ENCODE results near the gene HAUS6.
"Not testable (repeated sequence)": the region's sequence is repeated elsewhere in the genome, so short reads cannot be mapped to it uniquely, and the experiment has no call there.

The HAUS6 gene

GRCh38 chr9:19023078-19023477, 79.6 kb downstream of the HAUS6 start:
- Histone ChIP-seq H3K4me3 (ENCODE audit: control insufficient read depth in 1 of 7, extremely low read depth in 1 of 7, insufficient read depth in 4 of 7, low read depth in 2 of 7, low read length in 6 of 7) (no peak overlapping the region), H3K36me3 (ENCODE audit: control insufficient read depth in 4 of 4, insufficient read depth in 4 of 4, low read length in 3 of 4) (no peaks in the 10 kb centered on the region), H3K9me3 (ENCODE audit: control extremely low read depth in 1 of 5, control insufficient read depth in 4 of 5, insufficient read depth in 2 of 5, low read depth in 1 of 5, low read length in 4 of 5) (peaks cover 0 to 3% (median 0%) of the 10 kb centered on the region in 5 experiments), H3K4me1 (ENCODE audit: control extremely low read depth in 1 of 4, control insufficient read depth in 4 of 4, insufficient read depth in 4 of 4, low read length in 3 of 4) (peaks cover 0 to 17% (median 11%) of the 10 kb centered on the region in 4 experiments), H3K27ac (ENCODE audit: insufficient read depth in 1 of 2, low read depth in 1 of 2, low read length in 2 of 2, poor library complexity in 1 of 2, severe bottlenecking in 2 of 2) (no peak overlapping the region), H3K27me3 (replicated peaks in 2 of 5; ENCODE audit: control insufficient read depth in 4 of 5, insufficient read depth in 5 of 5, low read length in 4 of 5) (peaks cover 0 to 5% (median 0%) of the 10 kb centered on the region in 5 experiments)
- WGBS (ENCODE audit: insufficient coverage): 92% methylated on average over 3 of the region's 5 CpGs
- no peak for DNase-seq
- ChIA-PET POLR2A (no interaction called here), CTCF (interaction anchor here (1.5 kb wide), 1 partner anchor 769 kb away, joined by 3 read pairs; no protein-coding TSS in a partner anchor)

GRCh38 chr9:19022206-19022605, 80.5 kb downstream of the HAUS6 start:
- H3K27me3 ChIP-seq (replicated peaks in 2 of 5; ENCODE audit: control insufficient read depth in 4 of 5, insufficient read depth in 5 of 5, low read length in 4 of 5): peaks cover 0 to 2% (median 0%) of the 10 kb centered on the region in 5 experiments
- H3K9me3 ChIP-seq (ENCODE audit: control extremely low read depth in 1 of 5, control insufficient read depth in 4 of 5, insufficient read depth in 2 of 5, low read depth in 1 of 5, low read length in 4 of 5): peaks cover 0 to 3% (median 0%) of the 10 kb centered on the region in 5 experiments
- CTCF ChIA-PET: interaction anchor here (1.5 kb wide), 2 partner anchors 12 to 768 kb away, joined by 3 read pairs; no protein-coding TSS in a partner anchor
- POLR2A ChIA-PET: interaction anchor here (0.5 kb wide), 1 partner anchor 224 kb away, joined by 3 read pairs; no protein-coding TSS in a partner anchor
- peaks cover 0 to 17% (median 11%) of the 10 kb centered on the region in 4 experiments for H3K4me1 ChIP-seq (ENCODE audit: control extremely low read depth in 1 of 4, control insufficient read depth in 4 of 4, insufficient read depth in 4 of 4, low read length in 3 of 4)
- H3K27ac ChIP-seq (ENCODE audit: insufficient read depth in 1 of 2, low read depth in 1 of 2, low read length in 2 of 2, poor library complexity in 1 of 2, severe bottlenecking in 2 of 2): no peak overlapping the region
- H3K36me3 ChIP-seq (ENCODE audit: control insufficient read depth in 4 of 4, insufficient read depth in 4 of 4, low read length in 3 of 4): no peaks in the 10 kb centered on the region
- no peak overlapping the region for H3K4me3 ChIP-seq (ENCODE audit: control insufficient read depth in 1 of 7, extremely low read depth in 1 of 7, insufficient read depth in 4 of 7, low read depth in 2 of 7, low read length in 6 of 7)
- 94% methylated on average over 2 of the region's 2 CpGs for WGBS (ENCODE audit: insufficient coverage)
- DNase-seq: no peak

- ChIA-PET POLR2A (interaction anchor here (0.5 kb wide), 1 partner anchor 224 kb away, joined by 3 read pairs; no protein-coding TSS in a partner anchor), CTCF (interaction anchor here (1.4 to 1.5 kb wide), 3 partner anchors 13 to 767 kb away, joined by 3 to 4 read pairs (median 3); no protein-coding TSS in a partner anchor)
- H3K27ac ChIP-seq (ENCODE audit: insufficient read depth in 1 of 2, low read depth in 1 of 2, low read length in 2 of 2, poor library complexity in 1 of 2, severe bottlenecking in 2 of 2); H3K27me3 ChIP-seq (replicated peaks in 2 of 5; ENCODE audit: control insufficient read depth in 4 of 5, insufficient read depth in 5 of 5, low read length in 4 of 5); H3K9me3 ChIP-seq (ENCODE audit: control extremely low read depth in 1 of 5, control insufficient read depth in 4 of 5, insufficient read depth in 2 of 5, low read depth in 1 of 5, low read length in 4 of 5); H3K36me3 ChIP-seq (ENCODE audit: control insufficient read depth in 4 of 4, insufficient read depth in 4 of 4, low read length in 3 of 4); H3K4me3 ChIP-seq (ENCODE audit: control insufficient read depth in 1 of 7, extremely low read depth in 1 of 7, insufficient read depth in 4 of 7, low read depth in 2 of 7, low read length in 6 of 7); DNase-seq: not testable (repeated sequence)
- peaks cover 0 to 17% (median 11%) of the 10 kb centered on the region in 4 experiments for H3K4me1 ChIP-seq (ENCODE audit: control extremely low read depth in 1 of 4, control insufficient read depth in 4 of 4, insufficient read depth in 4 of 4, low read length in 3 of 4)
- WGBS (ENCODE audit: insufficient coverage): 100% methylated on average over 2 of the region's 2 CpGs
Measured at GRCh38 chr9:19021649-19022048, 81.1 kb downstream of the HAUS6 start.

GRCh38 chr9:19020886-19021455, 81.7 kb downstream of the HAUS6 start:
- Histone ChIP-seq H3K27ac (ENCODE audit: insufficient read depth in 1 of 2, low read depth in 1 of 2, low read length in 2 of 2, poor library complexity in 1 of 2, severe bottlenecking in 2 of 2) (no peak overlapping the region), H3K9me3 (ENCODE audit: control extremely low read depth in 1 of 5, control insufficient read depth in 4 of 5, insufficient read depth in 2 of 5, low read depth in 1 of 5, low read length in 4 of 5) (peaks cover 0 to 3% (median 0%) of the 10 kb centered on the region in 5 experiments), H3K27me3 (replicated peaks in 2 of 5; ENCODE audit: control insufficient read depth in 4 of 5, insufficient read depth in 5 of 5, low read length in 4 of 5) (no peaks in the 10 kb centered on the region), H3K36me3 (ENCODE audit: control insufficient read depth in 4 of 4, insufficient read depth in 4 of 4, low read length in 3 of 4) (no peaks in the 10 kb centered on the region), H3K4me1 (ENCODE audit: control extremely low read depth in 1 of 4, control insufficient read depth in 4 of 4, insufficient read depth in 4 of 4, low read length in 3 of 4) (peaks cover 0 to 17% (median 11%) of the 10 kb centered on the region in 4 experiments), H3K4me3 (ENCODE audit: control insufficient read depth in 1 of 7, extremely low read depth in 1 of 7, insufficient read depth in 4 of 7, low read depth in 2 of 7, low read length in 6 of 7) (no peak overlapping the region)
- ChIA-PET CTCF (interaction anchor here (1.1 to 1.5 kb wide), 4 partner anchors 8 to 766 kb away, joined by 3 to 6 read pairs (median 4); no protein-coding TSS in a partner anchor), POLR2A (no interaction called here)
- DNase-seq: peak in 2 of 3 donors; percentile 55
- WGBS (ENCODE audit: insufficient coverage): 0% methylated on average over 1 of the region's 3 CpGs

GRCh38 chr9:19018201-19018600, 84.5 kb downstream of the HAUS6 start:
- CTCF ChIA-PET: no interaction called here
- 30% methylated on average over 3 of the region's 4 CpGs for WGBS (ENCODE audit: insufficient coverage)

GRCh38 chr9:19009391-19009965, 93.2 kb downstream of the HAUS6 start:
- ChIA-PET CTCF (no interaction called here), POLR2A (no interaction called here)
- 100% methylated on average over 3 of the region's 5 CpGs for WGBS (ENCODE audit: insufficient coverage)
- H3K4me1 ChIP-seq (ENCODE audit: control extremely low read depth in 1 of 4, control insufficient read depth in 4 of 4, insufficient read depth in 4 of 4, low read length in 3 of 4): no peaks in the 10 kb centered on the region
- no peaks in the 10 kb centered on the region for H3K36me3 ChIP-seq (ENCODE audit: control insufficient read depth in 4 of 4, insufficient read depth in 4 of 4, low read length in 3 of 4)
- H3K27me3 ChIP-seq (replicated peaks in 2 of 5; ENCODE audit: control insufficient read depth in 4 of 5, insufficient read depth in 5 of 5, low read length in 4 of 5): peaks cover 0 to 10% (median 0%) of the 10 kb centered on the region in 5 experiments
- no peak overlapping the region for H3K27ac ChIP-seq (ENCODE audit: insufficient read depth in 1 of 2, low read depth in 1 of 2, low read length in 2 of 2, poor library complexity in 1 of 2, severe bottlenecking in 2 of 2)
- no peak for DNase-seq
- H3K9me3 ChIP-seq (ENCODE audit: control extremely low read depth in 1 of 5, control insufficient read depth in 4 of 5, insufficient read depth in 2 of 5, low read depth in 1 of 5, low read length in 4 of 5): no peaks in the 10 kb centered on the region
- no peak overlapping the region for H3K4me3 ChIP-seq (ENCODE audit: control insufficient read depth in 1 of 7, extremely low read depth in 1 of 7, insufficient read depth in 4 of 7, low read depth in 2 of 7, low read length in 6 of 7)

More at GRCh38 chr9:19018201-19018600, 84.5 kb downstream of the HAUS6 start:
- Histone ChIP-seq H3K27ac (ENCODE audit: insufficient read depth in 1 of 2, low read depth in 1 of 2, low read length in 2 of 2, poor library complexity in 1 of 2, severe bottlenecking in 2 of 2) (no peak overlapping the region), H3K4me3 (ENCODE audit: control insufficient read depth in 1 of 7, extremely low read depth in 1 of 7, insufficient read depth in 4 of 7, low read depth in 2 of 7, low read length in 6 of 7) (peak overlapping the region in 1 of 7 experiments; percentile 28), H3K9me3 (ENCODE audit: control extremely low read depth in 1 of 5, control insufficient read depth in 4 of 5, insufficient read depth in 2 of 5, low read depth in 1 of 5, low read length in 4 of 5) (peaks cover 0 to 3% (median 0%) of the 10 kb centered on the region in 5 experiments), H3K4me1 (ENCODE audit: control extremely low read depth in 1 of 4, control insufficient read depth in 4 of 4, insufficient read depth in 4 of 4, low read length in 3 of 4) (peaks cover 0 to 17% (median 11%) of the 10 kb centered on the region in 4 experiments), H3K36me3 (ENCODE audit: control insufficient read depth in 4 of 4, insufficient read depth in 4 of 4, low read length in 3 of 4) (no peaks in the 10 kb centered on the region), H3K27me3 (replicated peaks in 2 of 5; ENCODE audit: control insufficient read depth in 4 of 5, insufficient read depth in 5 of 5, low read length in 4 of 5) (no peaks in the 10 kb centered on the region)
- POLR2A ChIA-PET: no interaction called here
- DNase-seq: peak; percentile 4 to 56 (median 49)
